H1 (cell line): Measurements from ENCODE around the gene ADSS2. TPM values are rescaled to one million over a fixed set of nuclear protein-coding genes. Genes with fewer than 3 reads are reported as not detected.

Experiments used
- CTCF ChIA-PET: fragments of 300-600 bp; sonication (Branson Sonifier 250); formaldehyde crosslinking; loops from one replicate; lab custom pipeline; 2021; ENCODE audit not compliant: partially characterized antibody; lab: Charles Lee
- POLR2A ChIA-PET: fragments of 300-600 bp; sonication (Branson Sonifier 250); formaldehyde crosslinking; loops from one replicate; lab custom pipeline; 2021; ENCODE audit warnings: inconsistent platforms; ENCODE audit not compliant: partially characterized antibody; lab: Charles Lee
- DNase-seq, 2 experiments: peaks; one replicate each; pipeline versions ENCODE4 v3.0.0 to v3.0.0-alpha.2; 2010 to 2022; ENCODE audit warnings: low spot score in 2 of 2, low read depth in 1 of 2, mixed read lengths in 1 of 2
- FAIRE-seq: peaks from 2 replicates; lab custom pipeline; 2011; peaks lifted over from hg19 to GRCh38; lab: Jason Lieb, UNC
- H2AFZ ChIP-seq: 2 replicates; pipeline ENCODE4 v1.8.1; 2012; ENCODE audit warnings: low read length, inconsistent platforms
- H2AK5ac ChIP-seq: 2 replicates; pipeline ENCODE4 v1.6.1; 2013; ENCODE audit warnings: low read depth, low read length
- H2BK120ac ChIP-seq: replicated peaks from 2 replicates; pipeline ENCODE3; 2013; ENCODE audit warnings: low read depth, low read length, inconsistent platforms
- H2BK12ac ChIP-seq: 2 replicates; pipeline ENCODE4 v1.6.1; 2013; ENCODE audit warnings: low read depth, low read length
- H2BK15ac ChIP-seq: 2 replicates; pipeline ENCODE4 v1.6.1; 2013; ENCODE audit warnings: low read length
- H2BK20ac ChIP-seq: 2 replicates; pipeline ENCODE4 v1.6.1; 2013; ENCODE audit warnings: low read length
- H2BK5ac ChIP-seq: 2 replicates; pipeline ENCODE4 v1.6.1; 2013; ENCODE audit warnings: low read depth, low read length
- H3K14ac ChIP-seq: 2 replicates; pipeline ENCODE4 v1.6.1; 2013; ENCODE audit warnings: inconsistent platforms; ENCODE audit not compliant: insufficient read length
- H3K18ac ChIP-seq: 2 replicates; pipeline ENCODE4 v1.6.1; 2013; ENCODE audit warnings: low read length; ENCODE audit errors: extremely low read depth
- H3K23ac ChIP-seq: 2 replicates; pipeline ENCODE4 v1.6.1; 2013; ENCODE audit warnings: inconsistent platforms; ENCODE audit not compliant: insufficient read length
- H3K23me2 ChIP-seq: 2 replicates; pipeline ENCODE4 v1.6.1; 2013; ENCODE audit warnings: low read depth, low read length
- H3K27ac ChIP-seq: 2 replicates; pipeline ENCODE4 v1.6.1; 2011; ENCODE audit warnings: low read depth, low read length, inconsistent platforms
- H3K27me3 ChIP-seq, 4 experiments: replicated peaks in 1 of 4; 1 replicate in 1 of 4; 2 replicates in 3 of 4; pipeline versions ENCODE4 v1.6.1 to v1.8.1; 2011 to 2013; ENCODE audit warnings: low read length in 3 of 4, mild to moderate bottlenecking in 3 of 4, inconsistent platforms in 2 of 4, mixed read lengths in 2 of 4, moderate library complexity in 1 of 4; ENCODE audit not compliant: control insufficient read depth in 3 of 4, insufficient read depth in 3 of 4; ENCODE audit errors: extremely low read depth in 1 of 4
- H3K36me3 ChIP-seq, 4 experiments: 2 replicates each; pipeline versions ENCODE4 v1.6.1 to v1.8.1; 2011 to 2013; ENCODE audit warnings: mild to moderate bottlenecking in 4 of 4, low read length in 3 of 4, moderate library complexity in 2 of 4, control low read depth in 1 of 4, inconsistent platforms in 1 of 4; ENCODE audit not compliant: insufficient read depth in 4 of 4, control insufficient read depth in 2 of 4
- H3K4ac ChIP-seq: replicated peaks from 2 replicates; pipeline ENCODE3; 2013; ENCODE audit warnings: low read length, low read depth, mixed read lengths, inconsistent platforms; ENCODE audit not compliant: insufficient read length
- H3K4me1 ChIP-seq, 4 experiments: replicated peaks in 1 of 4; 1 replicate in 1 of 4; 2 replicates in 3 of 4; pipeline versions ENCODE4 v1.6.1 to v1.8.1; 2011 to 2013; ENCODE audit warnings: low read length in 3 of 4, inconsistent platforms in 2 of 4, mixed read lengths in 1 of 4; ENCODE audit not compliant: insufficient read depth in 4 of 4, control insufficient read depth in 3 of 4
- H3K4me2 ChIP-seq, 2 experiments: 2 replicates each; pipeline versions ENCODE4 v1.6.1 to v1.8.1; 2011 to 2013; ENCODE audit warnings: low read depth in 2 of 2, low read length in 2 of 2, control low read depth in 1 of 2, inconsistent platforms in 1 of 2, mild to moderate bottlenecking in 1 of 2; ENCODE audit not compliant: insufficient read depth in 1 of 2
- H3K4me3 ChIP-seq, 4 experiments: fragments of 200-600, 300-600 bp in 1 of 4; sonication (generic), shearing (Covaris generic), sonication (Bioruptor Twin) in 1 of 4; 2 replicates each; pipeline versions ENCODE4 v1.5.1 to v1.8.1; 2011 to 2016; ENCODE audit warnings: low read length in 4 of 4, low read depth in 3 of 4, control low read depth in 2 of 4, inconsistent platforms in 2 of 4, mild to moderate bottlenecking in 2 of 4, mixed read lengths in 1 of 4, moderate library complexity in 1 of 4; ENCODE audit not compliant: insufficient read depth in 2 of 4; ENCODE audit errors: extremely low read depth in 1 of 4
- H3K56ac ChIP-seq: replicated peaks from 2 replicates; pipeline ENCODE3; 2013; ENCODE audit warnings: low read depth, mild to moderate bottlenecking, mixed read lengths, low read length, inconsistent platforms; ENCODE audit not compliant: insufficient read length
- H3K79me1 ChIP-seq: 2 replicates; pipeline ENCODE4 v1.6.1; 2013; ENCODE audit warnings: low read depth, low read length, control low read depth
- H3K79me2 ChIP-seq, 2 experiments: 2 replicates each; pipeline versions ENCODE4 v1.6.1 to v1.8.1; 2012 to 2013; ENCODE audit warnings: low read length in 2 of 2, mild to moderate bottlenecking in 2 of 2, inconsistent platforms in 1 of 2; ENCODE audit not compliant: insufficient read depth in 2 of 2, control insufficient read depth in 1 of 2
- H3K9ac ChIP-seq, 4 experiments: replicated peaks in 1 of 4; 1 replicate in 1 of 4; 2 replicates in 3 of 4; pipeline versions ENCODE4 v1.6.1 to v1.8.1; 2011 to 2013; ENCODE audit warnings: low read depth in 3 of 4, low read length in 3 of 4, control low read depth in 2 of 4, mild to moderate bottlenecking in 2 of 4, moderate library complexity in 2 of 4, inconsistent platforms in 1 of 4; ENCODE audit errors: extremely low read depth in 1 of 4
- H3K9me3 ChIP-seq, 2 experiments: 2 replicates each; pipeline versions ENCODE4 v1.6.1 to v1.8.1; 2012 to 2013; ENCODE audit warnings: mild to moderate bottlenecking in 2 of 2, moderate library complexity in 2 of 2, control low read depth in 1 of 2, inconsistent platforms in 1 of 2, low read depth in 1 of 2, low read length in 1 of 2, mixed read lengths in 1 of 2; ENCODE audit not compliant: insufficient read depth in 2 of 2
- H4K20me1 ChIP-seq, 2 experiments: replicated peaks in 1 of 2; 2 replicates each; pipeline versions ENCODE3 to v1.8.1; 2011 to 2013; ENCODE audit warnings: inconsistent platforms in 2 of 2, low read length in 2 of 2, mild to moderate bottlenecking in 1 of 2; ENCODE audit not compliant: insufficient read depth in 2 of 2, control insufficient read depth in 1 of 2
- H4K5ac ChIP-seq: 2 replicates; pipeline ENCODE4 v1.6.1; 2013; ENCODE audit warnings: low read length, low read depth, mixed read lengths, inconsistent platforms; ENCODE audit not compliant: insufficient read length
- H4K8ac ChIP-seq: 2 replicates; pipeline ENCODE4 v1.8.0; 2013; ENCODE audit warnings: mild to moderate bottlenecking, moderate library complexity, low read length, inconsistent platforms; ENCODE audit not compliant: insufficient read depth; ENCODE audit errors: extremely low read depth
- H4K91ac ChIP-seq: replicated peaks from 2 replicates; pipeline ENCODE3; 2013; ENCODE audit warnings: low read length, mixed read lengths, inconsistent platforms; ENCODE audit not compliant: insufficient read length
- E2F6 ChIP-seq: IDR thresholded peaks from 2 replicates; pipeline ENCODE4 v1.6.1; 2012; ENCODE audit warnings: inconsistent platforms
- HDAC2 ChIP-seq, 2 experiments: fragments of 300-600 bp in 1 of 2; sonication (generic) in 1 of 2; IDR thresholded peaks; 2 replicates each; pipeline ENCODE4 v1.6.1; 2011 to 2012; ENCODE audit warnings: low read depth in 2 of 2, low read length in 2 of 2, mild to moderate bottlenecking in 2 of 2, moderate library complexity in 2 of 2, borderline replicate concordance in 1 of 2, inconsistent platforms in 1 of 2
- POLR2AphosphoS5 ChIP-seq: IDR thresholded peaks from 2 replicates; pipeline ENCODE4 v1.6.1; 2011; ENCODE audit warnings: low read depth, low read length
- SUZ12 ChIP-seq: fragments of 200-600 bp; sonication (generic); IDR thresholded peaks from 2 replicates; pipeline ENCODE4 v1.6.1; 2012; ENCODE audit warnings: mild to moderate bottlenecking, inconsistent platforms, low read length, moderate library complexity, mixed read lengths
- YY1 ChIP-seq: IDR thresholded peaks from 2 replicates; pipeline ENCODE4 v1.6.1; 2011; ENCODE audit warnings: low read depth, mild to moderate bottlenecking, low read length
- polyA plus RNA-seq, 7 experiments: library from polyadenylated mRNA; depleted of rRNA in 3 of 7; stranded (reverse) in 5 of 7; unstranded in 2 of 7; fragments of >200 nt in 5 of 7; fragments of 200-250 nt in 2 of 7; gene quantifications; 1 replicate in 5 of 7; 2 replicates in 1 of 7; 4 replicates in 1 of 7; pipeline versions ENCODE4 v1.2.1 to v1.2.3, GENCODE V29; 2011 to 2013; ENCODE audit warnings: missing spikeins in 2 of 7, mixed read lengths in 2 of 7
- total RNA-seq: library from RNA; stranded (reverse); fragmentation: NEBNext Ultra II Directional; extraction: Animal tissue kit (Norgen Biotek cat#: 25700); gene quantifications from 2 replicates; pipeline ENCODE4 v1.2.1, GENCODE V29; 2021

The ADSS2 gene
- total and polyA plus RNA-seq, 2 of the 8 experiments (the other 6 are each of a cell fraction or from before 2014, with no cell fraction given), result 29.8 to 108 TPM

- DNase-seq, result no peak
- Histone ChIP-seq H3K23ac (no peak overlapping the region), H2BK15ac (no peak overlapping the region), H3K18ac (no peak overlapping the region), H2BK120ac (no peak overlapping the region), H3K9me3 (no peaks in the 10 kb centered on the region), H3K23me2 (no peaks in the 10 kb centered on the region), H3K56ac (no peak overlapping the region), H3K36me3 (peaks cover 0 to 41% (median 15%) of the 10 kb centered on the region in 4 experiments; a peak in 7 of 8 replicates), H3K79me2 (no peaks in the 10 kb centered on the region; a peak in 1 of 4 replicates), H2BK5ac (no peak overlapping the region), H3K79me1 (no peaks in the 10 kb centered on the region; the same call in 1 of the 2 replicates), H2AK5ac (no peak overlapping the region), H2AFZ (no peak overlapping the region), H4K20me1 (no peaks in the 10 kb centered on the region), H3K27me3 (no peaks in the 10 kb centered on the region), H4K5ac (no peak overlapping the region), H4K8ac (no peak overlapping the region), H3K14ac (no peak overlapping the region), H3K4ac (no peak overlapping the region), H2BK20ac (no peak overlapping the region), H3K4me2 (no peak overlapping the region), H3K4me1 (no peaks in the 10 kb centered on the region), H2BK12ac (no peak overlapping the region), H3K9ac (no peak overlapping the region), H3K4me3 (no peak overlapping the region), H3K27ac (no peak overlapping the region), H4K91ac (no peak overlapping the region)
- POLR2A ChIA-PET, result interaction anchor here (1.0 to 1.2 kb wide), 2 partner anchors 11 to 16 kb away, joined by 3 read pairs; no protein-coding TSS in a partner anchor
- TF ChIP-seq E2F6 (no peak), HDAC2 (IDR thresholded peaks at IDR 0.05; ENCODE audit: borderline replicate concordance in 1 of 2, low read depth in 2 of 2, low read length in 2 of 2) (no peak), POLR2AphosphoS5 (no peak), SUZ12 (no peak), YY1 (no peak)
- no peak for FAIRE-seq
- CTCF ChIA-PET, result interaction anchor here (1.0 kb wide), 1 partner anchor 16 kb away, joined by 3 read pairs; no protein-coding TSS in a partner anchor
Measured at GRCh38 chr1:244431166-244431565, 20.5 kb downstream of the ADSS2 start.
